Measurements from ENCODE around the gene COL23A1.

- TF ChIP-seq CTCF (IDR thresholded peaks at IDR 0.05; ENCODE audit: control extremely low read depth in 1 of 3, insufficient read depth in 1 of 3, low read depth in 1 of 3, low read length in 3 of 3) (no peak), CREB1 (IDR thresholded peaks at IDR 0.05) (no peak)
Observed at GRCh38 chr5:178323961-178324360, 266.2 kb downstream of the COL23A1 start.

All from H1 (cell line).